GM21526 (cell line): ENCODE measurements around the gene GRIK4.

Experiments
- ATAC-seq: cut with Tn5 transposase; IDR thresholded peaks from one replicate; pipeline ENCODE4 v1.9.1; 2021; ENCODE audit warnings: moderate library complexity; ENCODE audit not compliant: unreplicated experiment, low FRiP score

Gene GRIK4

DNA sequence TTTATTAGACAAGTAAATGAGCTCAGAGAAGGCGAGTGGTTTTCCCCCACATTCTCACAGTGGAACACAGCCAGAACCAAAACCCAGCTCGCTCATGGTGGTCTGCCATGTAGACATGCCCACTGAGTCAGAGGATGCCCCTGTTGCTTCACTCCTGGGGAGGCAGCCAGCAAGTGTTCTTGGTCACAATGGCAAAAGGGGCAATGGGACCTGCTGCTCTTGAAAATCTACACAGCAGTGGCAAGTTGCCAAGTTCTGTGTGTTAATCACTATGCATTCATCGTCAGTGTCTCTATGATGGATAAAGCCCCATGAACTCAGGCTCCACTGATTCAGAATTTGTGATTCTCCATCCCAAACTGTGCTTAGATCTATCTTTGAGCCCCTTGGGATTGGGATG lies 447.6 kb downstream of the GRIK4 start:
- no peak for ATAC-seq

DNA sequence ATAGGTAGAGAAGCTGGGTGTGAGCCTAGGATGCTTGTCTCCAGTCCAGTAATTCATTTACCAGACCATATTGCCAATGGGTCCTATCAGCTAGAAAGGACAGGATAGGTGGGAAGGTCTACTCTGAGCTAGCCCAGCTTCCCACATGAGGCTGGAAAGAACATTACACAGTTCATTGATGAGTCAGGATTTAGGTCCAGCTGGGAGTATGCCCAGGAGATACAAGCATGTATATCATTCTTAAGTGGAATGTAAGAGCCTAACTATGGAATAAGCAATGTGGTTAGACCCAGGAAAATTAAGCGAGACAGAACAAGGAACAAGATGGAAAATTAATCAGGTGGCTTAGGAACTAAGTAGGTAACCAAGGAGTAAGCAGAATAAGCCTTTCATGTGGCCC lies 453.3 kb downstream of the GRIK4 start:
- ATAC-seq, result no peak

DNA sequence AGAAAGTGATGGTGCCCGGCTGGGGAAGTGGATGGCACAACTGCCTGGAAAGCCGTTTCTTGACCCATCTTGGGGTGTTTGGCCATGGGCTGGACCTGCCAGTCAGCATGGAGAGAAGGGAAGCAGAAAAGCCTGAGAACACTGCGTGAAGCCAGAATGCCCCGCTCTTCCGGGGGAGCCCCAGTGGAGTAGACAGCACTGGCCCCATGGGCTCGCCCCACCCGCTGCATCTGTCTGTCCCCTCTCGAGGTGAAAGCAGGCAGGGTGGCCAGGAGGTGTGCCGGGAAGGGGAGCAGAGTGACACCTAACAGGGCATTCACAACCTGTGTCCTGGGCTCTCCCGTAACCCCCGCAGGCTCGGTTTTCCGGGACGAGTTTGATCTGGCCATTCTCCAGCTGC lies 455.3 kb downstream of the GRIK4 start:
- ATAC-seq, result no peak

DNA sequence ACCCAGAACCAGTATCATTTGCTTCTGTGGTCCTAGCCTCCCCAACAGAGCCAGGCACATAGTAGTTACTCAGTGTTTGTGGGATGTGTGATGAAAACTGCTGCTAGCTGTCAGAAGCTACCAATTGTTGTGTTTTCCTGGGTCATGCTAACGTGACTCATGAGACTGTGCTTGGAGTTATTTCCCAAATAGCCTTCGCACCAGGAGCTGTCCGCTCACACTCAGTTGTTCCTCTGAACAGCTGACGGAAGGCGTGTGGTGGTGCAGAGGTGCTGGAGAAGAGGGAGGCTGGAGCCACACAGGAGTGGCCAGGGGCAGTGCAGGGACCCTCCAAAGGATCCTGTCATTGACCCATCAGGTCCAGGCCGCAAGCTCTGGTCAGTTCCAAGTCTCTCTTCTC lies 458.4 kb downstream of the GRIK4 start:
- no peak for ATAC-seq

DNA sequence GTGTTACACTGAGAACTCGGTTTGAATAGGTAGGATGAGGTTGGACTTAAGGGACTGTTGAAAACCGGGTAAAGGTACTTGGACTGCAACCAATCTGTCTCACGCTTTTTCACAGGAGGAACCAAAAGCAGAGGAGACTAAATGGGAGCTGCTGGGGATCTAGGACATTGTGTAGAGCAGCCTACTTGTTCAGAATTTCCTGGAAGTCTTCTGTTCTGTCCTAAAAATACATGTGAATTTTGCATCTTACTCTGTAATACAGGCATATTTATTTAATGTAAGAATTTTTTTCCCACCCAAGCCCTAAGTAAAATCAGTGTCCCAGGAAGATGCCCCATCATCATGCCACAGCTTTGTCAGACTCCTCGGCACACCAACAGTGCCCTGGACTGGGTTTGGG lies 460.3 kb downstream of the GRIK4 start:
- no peak for ATAC-seq

DNA sequence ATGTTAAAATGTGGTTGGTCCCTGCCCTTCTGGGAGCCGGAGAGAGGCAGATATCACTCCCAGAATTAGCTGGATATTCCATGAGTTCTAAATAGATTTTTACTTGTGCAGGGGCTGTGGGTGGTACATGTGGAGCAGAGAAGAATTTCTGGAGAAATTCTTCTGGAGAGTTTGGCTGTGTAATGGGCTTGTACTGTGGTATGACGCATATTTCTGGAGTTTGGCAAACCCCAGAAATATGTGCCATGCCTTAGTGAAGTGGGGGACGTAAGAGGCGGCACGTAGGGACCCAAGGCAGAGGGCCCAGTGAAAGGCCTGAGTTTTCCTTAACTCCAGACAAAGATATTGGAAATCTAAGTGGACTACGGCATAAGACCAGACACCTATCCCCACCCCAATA lies 461.1 kb downstream of the GRIK4 start:
- no peak for ATAC-seq

DNA sequence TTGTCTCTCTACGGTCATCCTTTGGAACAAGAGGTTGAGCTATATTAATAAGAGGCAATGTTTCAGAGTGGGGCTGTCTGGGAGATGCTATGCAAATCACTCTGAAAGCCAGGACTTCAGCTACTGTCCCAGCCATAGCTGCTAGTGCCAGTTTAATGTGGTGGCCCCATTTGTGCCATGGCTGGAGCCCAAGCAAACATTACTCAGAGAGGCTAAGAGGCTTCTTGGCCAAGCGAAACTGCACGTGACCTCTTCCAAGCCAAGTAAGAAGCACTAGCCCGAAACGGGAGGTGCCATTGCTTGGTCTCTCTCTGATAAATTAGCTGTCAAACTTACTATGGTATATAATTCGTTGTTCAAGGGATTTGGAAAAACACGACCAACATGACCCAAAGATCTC lies 462.0 kb downstream of the GRIK4 start:
- no peak for ATAC-seq

DNA sequence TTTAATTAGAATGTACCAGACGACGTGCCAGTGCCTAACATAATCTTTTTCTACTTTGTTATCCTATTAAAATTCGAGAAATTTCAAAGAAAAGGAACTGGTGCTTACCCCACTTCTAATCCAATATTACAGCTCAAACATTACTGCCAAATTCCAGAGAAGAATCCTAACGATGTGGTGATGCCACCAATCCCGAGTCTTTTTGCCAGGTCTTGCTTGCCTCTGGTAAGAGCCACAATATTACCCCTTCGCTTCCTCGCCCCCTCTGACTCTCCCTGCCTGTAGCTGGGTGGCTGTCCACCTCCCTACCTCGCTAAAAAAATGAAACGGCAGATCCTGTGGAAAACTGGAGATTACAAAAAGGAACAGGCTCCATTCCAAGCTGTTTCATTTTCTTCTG lies 462.9 kb downstream of the GRIK4 start:
- ATAC-seq, result no peak

DNA sequence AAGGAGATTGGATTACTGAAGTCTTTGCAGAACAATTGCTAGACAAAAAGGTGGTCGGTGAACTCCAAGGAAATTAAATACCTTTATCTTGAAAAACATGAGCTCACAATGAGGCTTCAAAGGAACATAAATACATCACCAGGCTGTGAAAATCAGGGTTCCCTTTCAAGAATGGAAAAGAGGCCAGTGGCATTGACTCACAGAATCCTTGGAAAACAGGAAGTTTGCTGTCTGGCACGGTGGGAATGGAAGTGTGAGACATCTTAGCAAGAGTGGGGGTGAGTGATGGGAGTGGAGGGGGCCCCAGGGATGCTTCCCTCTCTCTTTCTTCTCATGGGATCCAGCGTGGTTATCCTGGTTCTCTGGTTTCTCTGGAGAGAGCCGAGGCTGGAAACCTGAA lies 463.4 kb downstream of the GRIK4 start:
- ATAC-seq, result no peak

DNA sequence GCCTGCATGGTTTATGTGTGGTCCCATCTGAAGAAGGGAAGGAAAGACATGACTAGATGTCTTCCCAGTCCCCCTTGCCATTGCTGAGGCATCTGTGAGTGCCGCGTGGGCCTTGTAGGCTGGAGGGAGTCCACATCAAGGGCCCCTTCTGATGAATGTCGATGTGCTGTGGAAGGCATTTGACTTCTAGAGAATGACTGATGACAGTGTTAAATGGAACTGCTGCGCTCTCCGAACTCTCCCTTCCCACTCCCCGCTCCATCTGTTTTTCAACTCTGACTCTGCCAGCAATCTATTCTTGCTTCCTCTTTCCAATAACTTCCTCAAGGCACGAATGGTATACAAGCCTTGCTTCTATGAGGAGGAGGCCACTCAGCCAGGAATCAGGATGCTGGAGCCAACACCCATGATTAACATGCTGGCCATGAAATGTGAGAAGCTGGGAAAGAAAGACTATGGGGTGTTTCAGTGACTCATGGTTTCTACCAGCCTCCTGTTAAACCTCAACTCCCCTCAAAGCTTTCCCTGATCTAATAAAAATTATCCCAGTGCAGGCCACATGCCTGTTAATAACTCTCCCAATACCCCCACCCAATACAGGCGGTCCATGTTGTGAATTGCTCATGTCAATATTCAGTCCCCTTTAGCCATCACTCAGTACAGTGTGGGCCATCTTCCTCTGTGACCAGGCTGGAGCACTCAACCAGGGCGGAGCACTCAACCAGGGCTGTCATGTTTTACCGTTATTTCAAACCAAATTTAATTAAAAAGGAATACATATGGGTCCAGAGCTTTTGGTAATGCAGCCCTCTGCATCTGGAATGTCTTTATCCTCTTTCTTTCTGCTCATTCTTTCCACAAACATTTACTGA lies 466.0 kb downstream of the GRIK4 start:
- ATAC-seq, result no peak

DNA sequence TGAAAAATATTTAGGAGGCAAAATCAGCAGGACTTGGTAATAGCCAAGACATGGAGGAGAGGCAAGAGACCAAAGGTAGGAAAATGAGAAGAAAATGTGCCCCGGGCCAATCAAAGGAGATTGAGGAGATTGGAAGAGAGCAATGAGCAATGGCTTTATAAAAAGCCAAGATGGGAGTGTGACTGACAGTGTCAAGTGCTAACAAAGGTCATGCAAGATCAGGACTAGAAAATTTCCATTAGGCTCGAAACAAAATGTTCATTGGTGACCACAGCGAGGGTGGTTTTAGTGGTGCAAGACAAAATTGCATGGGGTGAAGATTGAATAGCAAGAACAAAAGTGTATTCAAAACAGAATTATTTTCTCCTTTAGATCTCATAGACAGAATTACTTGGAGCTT lies 467.2 kb downstream of the GRIK4 start:
- ATAC-seq, result no peak

DNA sequence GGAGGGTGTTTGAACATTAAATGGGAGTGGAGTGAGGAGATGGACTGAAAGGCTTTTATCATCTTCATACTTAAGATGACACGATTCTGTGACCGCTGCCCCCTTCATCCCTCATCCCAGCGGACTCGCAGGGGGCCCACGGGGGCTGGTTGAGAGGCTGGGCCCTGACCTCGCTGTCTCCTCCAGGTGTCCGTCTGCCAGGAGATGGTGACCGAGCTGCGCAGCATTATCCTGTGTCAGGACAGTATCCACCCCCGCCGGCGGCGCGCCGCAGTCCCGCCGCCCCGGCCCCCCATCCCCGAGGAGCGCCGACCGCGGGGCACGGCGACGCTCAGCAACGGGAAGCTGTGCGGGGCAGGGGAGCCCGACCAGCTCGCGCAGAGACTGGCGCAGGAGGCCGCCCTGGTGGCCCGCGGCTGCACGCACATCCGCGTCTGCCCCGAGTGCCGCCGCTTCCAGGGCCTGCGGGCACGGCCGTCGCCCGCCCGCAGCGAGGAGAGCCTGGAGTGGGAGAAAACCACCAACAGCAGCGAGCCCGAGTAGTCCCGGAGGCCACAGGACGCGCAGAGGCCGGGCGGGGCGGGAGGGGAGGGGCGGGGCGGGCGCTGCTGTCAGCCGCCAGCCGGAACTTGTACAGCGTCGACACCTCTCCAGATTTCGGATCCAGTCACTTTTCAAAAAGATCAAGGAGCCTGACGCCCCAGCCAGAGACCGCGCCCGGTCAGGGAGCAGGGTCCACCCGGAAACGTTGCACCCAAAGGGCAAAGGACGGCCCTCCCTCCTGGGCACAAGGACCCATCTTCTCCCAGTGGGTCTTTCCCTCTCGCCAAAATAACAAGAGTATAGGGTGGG lies 474.4 kb downstream of the GRIK4 start:
- ATAC-seq, result no peak

DNA sequence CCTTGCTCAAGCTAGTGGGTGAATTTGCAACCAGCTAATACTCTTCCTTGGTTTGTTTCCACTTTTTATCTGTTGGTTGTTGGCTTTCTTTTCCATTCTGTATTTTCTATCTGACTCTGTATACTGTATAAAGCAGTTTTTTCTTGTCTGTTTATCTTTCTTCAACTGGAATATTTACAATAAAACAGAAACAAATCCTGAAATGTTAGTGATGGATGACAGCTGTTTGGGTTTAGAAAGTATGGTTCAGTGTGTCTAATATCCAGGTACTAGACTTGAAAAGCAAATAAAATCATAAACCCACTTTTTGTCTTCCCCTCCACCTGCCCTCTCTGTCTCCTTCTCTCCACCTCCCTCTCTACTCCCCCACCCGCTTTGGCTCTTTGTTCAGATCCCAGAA lies 477.1 kb downstream of the GRIK4 start:
- ATAC-seq, result no peak

DNA sequence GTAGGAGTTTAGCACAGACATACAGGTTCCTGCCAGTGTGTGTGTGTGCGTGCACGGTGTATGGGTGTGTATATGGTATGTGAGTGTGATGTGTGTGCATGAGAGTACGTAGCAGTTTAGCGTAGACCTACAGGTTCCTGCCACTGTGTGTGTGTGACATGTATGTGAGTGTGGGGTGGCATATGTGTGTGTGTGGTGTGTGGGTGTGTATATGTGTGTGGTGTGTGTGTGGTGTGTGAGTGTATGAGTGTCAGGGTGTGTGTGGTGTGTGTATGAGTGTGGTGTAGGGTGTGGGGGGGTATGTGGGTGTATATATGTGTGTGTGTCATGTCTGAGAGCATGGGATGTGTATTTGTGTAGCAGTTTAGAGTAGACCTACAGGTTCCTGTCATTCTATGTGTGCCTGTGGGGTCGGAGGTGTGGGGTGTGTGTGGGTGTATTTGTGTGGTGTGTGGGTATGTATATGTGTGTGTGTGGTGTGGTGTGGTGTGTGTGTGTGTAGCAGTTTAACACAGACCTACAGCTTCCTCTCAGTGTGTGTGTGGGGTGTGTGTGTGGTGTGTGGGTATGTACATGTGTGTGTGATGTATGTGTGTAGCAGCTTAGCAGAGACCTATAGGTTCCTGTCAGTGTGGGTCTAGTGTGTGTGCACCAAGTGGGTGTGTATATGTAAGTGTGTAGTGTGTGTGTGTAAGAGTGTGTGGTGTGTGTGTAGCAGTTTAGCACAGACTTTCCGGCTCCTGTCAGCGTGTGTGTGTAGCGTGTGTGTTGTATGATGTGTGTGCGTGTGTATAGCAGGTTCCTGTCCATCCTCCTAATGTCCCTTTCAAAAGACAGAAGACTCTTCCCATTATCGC lies 480.5 kb downstream of the GRIK4 start:
- ATAC-seq, result no peak

DNA sequence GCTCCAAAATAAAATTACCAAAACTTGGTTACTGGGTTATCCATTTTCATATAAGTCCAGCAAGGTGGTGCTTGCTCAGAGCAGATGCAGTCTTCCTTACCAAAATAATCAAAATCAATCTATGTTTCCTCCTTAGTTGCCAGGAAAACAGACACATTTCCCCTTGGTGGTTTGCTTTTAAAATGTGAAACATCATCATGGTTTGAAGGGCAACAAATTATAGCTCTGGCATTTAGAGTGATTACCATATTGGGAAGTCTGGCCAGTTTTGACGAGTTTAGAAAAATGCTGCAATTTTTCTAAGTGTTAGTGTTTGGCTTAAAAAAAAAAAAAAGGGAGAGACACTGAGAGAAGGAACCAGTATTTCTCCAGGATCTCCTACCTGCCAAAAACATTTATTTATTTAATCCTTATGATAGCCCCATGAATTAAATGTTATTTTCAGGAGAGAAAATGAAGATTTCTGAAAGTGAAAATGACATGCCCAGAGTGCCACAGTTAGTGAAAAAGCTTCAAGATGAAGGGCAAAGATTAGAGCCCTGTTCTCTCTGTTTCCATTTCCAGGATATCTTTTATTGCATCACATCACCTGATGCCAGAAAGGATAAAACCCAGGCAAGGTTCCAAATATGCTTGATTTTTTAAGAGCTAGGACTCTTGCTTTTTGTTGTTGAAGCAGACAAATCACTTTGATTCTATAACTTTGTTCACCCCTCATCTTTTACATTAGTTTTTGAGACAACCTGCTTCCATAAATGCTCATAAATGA lies 482.7 kb downstream of the GRIK4 start:
- no peak for ATAC-seq

DNA sequence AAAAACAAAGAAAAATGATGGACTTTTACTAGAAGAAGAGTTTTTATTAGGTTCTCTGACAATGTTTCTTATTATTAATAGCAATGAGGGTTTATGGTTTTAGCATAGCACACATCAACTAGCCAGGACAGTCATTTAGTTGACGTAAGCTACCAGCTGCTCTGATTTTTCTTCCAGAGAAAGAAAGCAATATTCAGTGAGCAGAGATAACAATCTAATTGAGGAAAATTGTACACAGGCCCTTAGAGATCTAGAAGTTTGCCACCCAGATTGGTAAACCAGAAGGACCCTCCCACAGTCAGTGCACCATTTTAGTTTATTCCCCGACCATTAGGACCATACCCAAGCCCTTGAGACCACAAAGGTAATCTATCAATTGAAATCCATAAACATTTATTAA lies 483.6 kb downstream of the GRIK4 start:
- ATAC-seq, result no peak

DNA sequence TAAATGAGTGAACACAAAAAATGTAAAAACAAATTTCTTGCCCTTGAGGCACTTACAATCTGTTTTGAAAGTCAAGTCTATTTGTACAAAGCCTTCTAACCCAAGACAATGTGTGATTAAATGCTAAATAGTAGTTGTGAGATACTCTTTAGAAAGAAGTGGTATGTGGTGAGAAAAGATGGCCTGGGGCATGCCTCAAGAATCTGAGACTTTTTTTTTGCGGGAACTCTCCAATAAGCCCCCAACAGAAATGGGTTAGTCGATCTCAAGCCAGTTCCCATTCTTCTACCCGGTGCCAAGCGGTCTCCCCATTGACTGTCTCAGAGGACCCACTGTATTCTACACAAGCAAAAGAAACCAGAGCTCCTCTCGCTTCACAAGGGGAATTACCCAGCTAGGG lies 485.4 kb downstream of the GRIK4 start:
- ATAC-seq, result no peak

DNA sequence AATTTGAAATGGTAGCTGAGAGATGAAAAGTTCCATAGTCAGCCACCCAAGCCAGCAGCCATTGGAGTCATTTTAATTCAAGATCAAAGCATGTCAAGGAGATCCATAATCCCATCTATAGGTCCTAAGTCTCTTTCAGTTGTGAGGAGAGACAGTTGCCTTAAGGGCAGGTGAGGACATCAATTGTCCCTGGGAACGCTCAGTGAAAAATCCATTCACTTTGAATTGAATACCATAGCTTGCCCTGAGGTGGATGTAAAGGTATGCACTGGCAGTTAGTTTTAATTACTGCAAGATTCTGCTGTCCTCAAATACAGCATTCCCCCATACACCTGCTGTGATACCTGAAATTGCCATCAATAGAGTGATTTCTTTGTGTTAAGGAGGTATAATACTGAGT lies 487.0 kb downstream of the GRIK4 start:
- ATAC-seq, result no peak

DNA sequence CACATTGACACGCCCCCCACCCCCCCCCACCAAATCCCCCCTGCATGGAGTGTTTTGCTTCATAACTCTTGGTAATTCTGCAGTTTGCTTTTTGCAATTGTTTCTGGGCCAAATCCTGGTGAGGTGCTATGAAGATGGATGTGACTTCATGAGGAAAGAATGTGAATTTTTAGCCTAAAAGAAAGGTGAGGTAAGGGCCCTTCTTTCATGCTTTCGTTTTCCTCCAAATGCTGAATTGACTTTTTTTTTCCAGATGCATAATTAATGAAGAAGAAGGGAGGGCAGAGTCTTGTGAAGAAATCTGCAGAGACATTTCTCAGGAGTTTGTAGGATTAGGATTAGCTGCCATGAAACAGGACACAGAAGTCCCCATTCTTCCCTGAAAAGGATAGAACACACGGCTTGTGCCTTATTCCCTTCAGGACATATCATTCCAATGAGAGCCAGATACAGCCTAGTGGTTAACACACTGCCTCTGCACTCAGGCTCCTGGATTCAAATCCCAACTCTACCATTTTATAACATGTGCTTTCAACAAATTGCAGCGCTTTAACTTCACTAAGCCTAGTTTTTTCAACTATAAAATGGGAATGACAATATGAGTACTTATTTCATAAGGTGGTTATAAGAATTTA lies 492.8 kb downstream of the GRIK4 start:
- ATAC-seq, result no peak

DNA sequence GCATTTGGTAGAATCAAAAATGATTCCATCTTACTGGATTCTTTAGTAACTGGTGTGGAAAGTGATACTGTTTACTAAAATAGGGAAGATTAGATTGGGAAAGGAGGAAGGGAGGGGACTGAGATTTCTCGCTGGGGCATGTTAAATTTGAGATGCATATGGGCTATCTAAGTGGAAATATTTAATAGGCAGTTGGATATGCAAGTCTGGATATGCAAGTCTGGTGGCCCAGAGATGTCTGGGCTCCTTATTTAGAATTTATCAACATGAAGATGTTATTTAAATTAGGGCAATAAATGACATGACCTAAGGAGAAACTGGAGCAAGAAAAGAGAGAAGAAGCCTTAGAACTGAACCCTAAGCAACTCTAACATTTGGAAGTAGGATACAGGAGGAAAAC lies 495.4 kb downstream of the GRIK4 start:
- no peak for ATAC-seq
